HEK293 (cell line): ENCODE measurements around the gene TMEM126B.

Source experiments
- CTCF ChIA-PET: fragments of 350-600 bp; formaldehyde crosslinking; extraction: SDS; loops from one replicate; lab custom pipeline; 2021; ENCODE audit warnings: antibody characterized with exemption; lab: Yijun Ruan, JAX
- POLR2A ChIA-PET: fragments of 300-600 bp; formaldehyde crosslinking; extraction: SDS; loops from one replicate; lab custom pipeline; 2020; ENCODE audit warnings: antibody characterized with exemption, inconsistent platforms; lab: Yijun Ruan, JAX
- H3K27ac ChIP-seq: fragments of 200-500 bp; sonication (Bioruptor generic); 2 replicates; pipeline ENCODE4 v1.5.1; 2014; ENCODE audit warnings: low read depth, low read length, control low read depth, inconsistent platforms; ENCODE audit errors: extremely low read depth
- H3K36me3 ChIP-seq, 2 experiments: fragments of 200-500 bp in 1 of 2; sonication (Bioruptor generic) in 1 of 2; 1 replicate in 1 of 2; 2 replicates in 1 of 2; pipeline ENCODE4 v1.5.1; 2014 to 2017; ENCODE audit warnings: inconsistent platforms in 2 of 2, low read length in 2 of 2; ENCODE audit not compliant: control insufficient read depth in 2 of 2, insufficient read depth in 1 of 2
- H3K4me1 ChIP-seq: fragments of 200-500 bp; sonication (Bioruptor generic); 2 replicates; pipeline ENCODE4 v1.5.1; 2014; ENCODE audit warnings: mild to moderate bottlenecking, low read length, inconsistent platforms; ENCODE audit not compliant: control insufficient read depth, insufficient read depth
- H3K4me3 ChIP-seq: 2 replicates; pipeline ENCODE4 v1.5.1; 2011; ENCODE audit warnings: low read depth, mild to moderate bottlenecking, control low read depth, low read length, moderate library complexity
- H3K9me3 ChIP-seq: fragments of 200-500 bp; sonication (Bioruptor generic); 2 replicates; pipeline ENCODE4 v1.5.1; 2014; ENCODE audit warnings: low read depth, low read length, inconsistent platforms; ENCODE audit not compliant: control insufficient read depth, insufficient read depth
- HOXD13 ChIP-seq: sonication (generic); formaldehyde crosslinking; IDR thresholded peaks from 2 replicates; pipeline ENCODE4 v1.8.0; 2022; ENCODE audit warnings: missing genetic modification reagents, borderline replicate concordance
- SP3 ChIP-seq: fragments of 450-650 bp; formaldehyde crosslinking; IDR thresholded peaks from 2 replicates; pipeline ENCODE4 v1.5.1; 2016; ENCODE audit warnings: missing biosample characterization, missing genetic modification characterization
- ZFP37 ChIP-seq: fragments of 450-650 bp; formaldehyde crosslinking; IDR thresholded peaks from 2 replicates; pipeline ENCODE4 v1.5.1; 2016; ENCODE audit warnings: missing biosample characterization, missing genetic modification characterization
- ZFP41 ChIP-seq: fragments of 450-650 bp; formaldehyde crosslinking; IDR thresholded peaks from 2 replicates; pipeline ENCODE4 v1.5.1; 2016; ENCODE audit warnings: missing biosample characterization, missing genetic modification characterization, borderline replicate concordance
- ZNF132 ChIP-seq: fragments of 450-650 bp; formaldehyde crosslinking; IDR thresholded peaks from 2 replicates; pipeline ENCODE4 v1.5.1; 2017; ENCODE audit warnings: missing biosample characterization, missing genetic modification characterization, borderline replicate concordance
- ZNF302 ChIP-seq: fragments of 450-650 bp; formaldehyde crosslinking; IDR thresholded peaks from 2 replicates; pipeline ENCODE4 v1.5.1; 2016; ENCODE audit warnings: missing biosample characterization, missing genetic modification characterization, low read depth
- ZNF433 ChIP-seq: fragments of 450-650 bp; formaldehyde crosslinking; IDR thresholded peaks from 2 replicates; pipeline ENCODE4 v1.5.1; 2016; ENCODE audit warnings: missing biosample characterization, missing genetic modification characterization, low read depth
- ZNF48 ChIP-seq: fragments of 450-650 bp; formaldehyde crosslinking; IDR thresholded peaks from 2 replicates; pipeline ENCODE4 v1.5.1; 2016; ENCODE audit warnings: missing biosample characterization, missing genetic modification characterization
- ZNF501 ChIP-seq: fragments of 450-650 bp; formaldehyde crosslinking; IDR thresholded peaks from 2 replicates; pipeline ENCODE4 v1.5.1; 2016; ENCODE audit warnings: missing biosample characterization, missing genetic modification characterization
- ZNF571 ChIP-seq: fragments of 450-650 bp; formaldehyde crosslinking; IDR thresholded peaks from 2 replicates; pipeline ENCODE4 v1.5.0; 2017; ENCODE audit warnings: missing biosample characterization, missing genetic modification characterization
- ZNF596 ChIP-seq: fragments of 450-650 bp; IDR thresholded peaks from 2 replicates; pipeline ENCODE4 v1.5.0; 2018; ENCODE audit warnings: missing biosample characterization, mild to moderate bottlenecking, missing genetic modification characterization, moderate library complexity
- ZNF624 ChIP-seq: fragments of 450-650 bp; formaldehyde crosslinking; IDR thresholded peaks from 2 replicates; pipeline ENCODE4 v1.5.1; 2017; ENCODE audit warnings: missing biosample characterization, missing genetic modification characterization
- ZNF701 ChIP-seq: fragments of 450-650 bp; formaldehyde crosslinking; IDR thresholded peaks from 2 replicates; pipeline ENCODE4 v1.5.1; 2016; ENCODE audit warnings: missing biosample characterization, missing genetic modification characterization
- ZNF747 ChIP-seq: fragments of 450-650 bp; formaldehyde crosslinking; IDR thresholded peaks from 2 replicates; pipeline ENCODE4 v1.5.1; 2016; ENCODE audit warnings: missing biosample characterization, missing genetic modification characterization
- ZNF785 ChIP-seq: fragments of 450-650 bp; formaldehyde crosslinking; IDR thresholded peaks from 2 replicates; pipeline ENCODE4 v1.5.1; 2016; ENCODE audit warnings: missing biosample characterization, missing genetic modification characterization
- ZNF837 ChIP-seq: fragments of 450-650 bp; formaldehyde crosslinking; IDR thresholded peaks from 2 replicates; pipeline ENCODE4 v1.5.1; 2016; ENCODE audit warnings: missing biosample characterization, missing genetic modification characterization
- TF ChIP-seq, protein P1 (sequence below): fragments of 450-650 bp; formaldehyde crosslinking; IDR thresholded peaks from 2 replicates; pipeline ENCODE4 v1.5.1; 2016; ENCODE audit warnings: missing biosample characterization, missing genetic modification characterization
- TF ChIP-seq, protein P2 (sequence below): fragments of 450-650 bp; formaldehyde crosslinking; IDR thresholded peaks from 2 replicates; pipeline ENCODE4 v1.5.1; 2016; ENCODE audit warnings: missing biosample characterization, missing genetic modification characterization
- TF ChIP-seq, protein P3 (sequence below): sonication (generic); formaldehyde crosslinking; IDR thresholded peaks from 2 replicates; pipeline ENCODE4 v1.8.1; 2022; ENCODE audit warnings: mild to moderate bottlenecking, moderate library complexity, missing genetic modification reagents
- TF ChIP-seq, protein P4 (sequence below): fragments of 450-650 bp; formaldehyde crosslinking; IDR thresholded peaks from 2 replicates; pipeline ENCODE4 v1.5.1; 2016; ENCODE audit warnings: missing biosample characterization, missing genetic modification characterization
- TF ChIP-seq, protein P5 (sequence below): fragments of 450-650 bp; formaldehyde crosslinking; IDR thresholded peaks from 2 replicates; pipeline ENCODE4 v1.5.1; 2016; ENCODE audit warnings: missing biosample characterization, missing genetic modification characterization

Gene TMEM126B

DNA sequence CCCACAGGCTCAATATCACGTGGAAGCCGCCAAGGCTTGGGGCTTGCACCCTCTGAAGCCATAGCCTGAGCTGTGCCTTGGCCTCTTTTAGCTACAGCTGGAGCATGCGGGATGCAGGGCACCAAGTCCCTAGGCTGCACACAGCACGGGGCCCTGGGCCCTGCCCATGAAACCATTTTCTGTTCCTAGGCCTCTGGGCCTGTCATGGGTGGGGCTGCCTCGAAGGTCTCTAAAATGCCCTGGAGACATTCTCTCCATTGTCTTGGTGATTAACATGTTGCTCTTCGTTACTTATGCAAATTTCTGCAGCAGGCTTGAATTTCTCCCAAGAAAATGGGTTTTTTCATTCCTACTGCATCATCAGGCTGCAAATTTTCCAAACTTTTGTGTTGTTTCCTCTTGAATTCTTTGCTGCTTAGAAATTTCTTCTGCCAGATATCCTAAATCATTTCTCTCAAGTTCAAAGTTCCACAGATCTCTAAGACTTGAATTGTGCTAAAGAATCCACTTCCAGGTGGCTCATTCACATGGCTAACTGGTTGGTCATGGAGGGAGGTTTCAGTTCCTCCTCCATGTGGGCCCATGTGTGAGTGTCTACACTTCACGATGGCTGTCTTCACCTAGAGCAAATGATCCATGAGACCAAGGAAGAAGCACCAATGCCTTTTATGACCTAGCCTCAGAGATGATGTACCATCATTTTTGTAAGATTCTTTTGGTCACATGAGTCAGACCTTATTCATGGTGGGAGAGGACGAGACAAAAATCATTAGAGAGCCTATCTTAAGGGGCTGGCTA is 43.9 kb downstream of the TMEM126B start:
- POLR2A ChIA-PET: no interaction called here
- Histone ChIP-seq H3K9me3 (no peaks in the 10 kb centered on the region), H3K4me3 (no peak overlapping the region), H3K27ac (no peak overlapping the region)
- TF ChIP-seq, protein P1, sequence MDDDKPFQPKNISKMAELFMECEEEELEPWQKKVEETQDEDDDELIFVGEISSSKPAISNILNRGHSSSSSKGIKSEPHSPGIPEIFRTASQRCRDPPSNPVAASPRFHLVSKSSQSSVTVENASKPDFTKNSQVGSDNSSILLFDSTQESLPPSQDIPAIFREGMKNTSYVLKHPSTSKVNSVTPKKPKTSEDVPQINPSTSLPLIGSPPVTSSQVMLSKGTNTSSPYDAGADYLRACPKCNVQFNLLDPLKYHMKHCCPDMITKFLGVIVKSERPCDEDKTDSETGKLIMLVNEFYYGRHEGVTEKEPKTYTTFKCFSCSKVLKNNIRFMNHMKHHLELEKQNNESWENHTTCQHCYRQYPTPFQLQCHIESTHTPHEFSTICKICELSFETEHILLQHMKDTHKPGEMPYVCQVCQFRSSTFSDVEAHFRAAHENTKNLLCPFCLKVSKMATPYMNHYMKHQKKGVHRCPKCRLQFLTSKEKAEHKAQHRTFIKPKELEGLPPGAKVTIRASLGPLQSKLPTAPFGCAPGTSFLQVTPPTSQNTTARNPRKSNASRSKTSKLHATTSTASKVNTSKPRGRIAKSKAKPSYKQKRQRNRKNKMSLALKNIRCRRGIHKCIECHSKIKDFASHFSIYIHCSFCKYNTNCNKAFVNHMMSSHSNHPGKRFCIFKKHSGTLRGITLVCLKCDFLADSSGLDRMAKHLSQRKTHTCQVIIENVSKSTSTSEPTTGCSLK (tag by site-specific recombination): no peak
- TF ChIP-seq ZNF48 (tag by site-specific recombination) (no peak), SP3 (tag by site-specific recombination) (no peak), ZNF302 (tag by site-specific recombination) (no peak), ZNF747 (tag by site-specific recombination) (no peak), ZFP41 (no peak), ZNF701 (no peak), ZNF624 (tag by site-specific recombination) (no peak), ZNF837 (no peak), ZFP37 (no peak), ZNF433 (tag by site-specific recombination) (no peak), ZNF501 (tag by site-specific recombination) (no peak), ZNF785 (tag by site-specific recombination) (no peak)
- TF ChIP-seq, protein P2, sequence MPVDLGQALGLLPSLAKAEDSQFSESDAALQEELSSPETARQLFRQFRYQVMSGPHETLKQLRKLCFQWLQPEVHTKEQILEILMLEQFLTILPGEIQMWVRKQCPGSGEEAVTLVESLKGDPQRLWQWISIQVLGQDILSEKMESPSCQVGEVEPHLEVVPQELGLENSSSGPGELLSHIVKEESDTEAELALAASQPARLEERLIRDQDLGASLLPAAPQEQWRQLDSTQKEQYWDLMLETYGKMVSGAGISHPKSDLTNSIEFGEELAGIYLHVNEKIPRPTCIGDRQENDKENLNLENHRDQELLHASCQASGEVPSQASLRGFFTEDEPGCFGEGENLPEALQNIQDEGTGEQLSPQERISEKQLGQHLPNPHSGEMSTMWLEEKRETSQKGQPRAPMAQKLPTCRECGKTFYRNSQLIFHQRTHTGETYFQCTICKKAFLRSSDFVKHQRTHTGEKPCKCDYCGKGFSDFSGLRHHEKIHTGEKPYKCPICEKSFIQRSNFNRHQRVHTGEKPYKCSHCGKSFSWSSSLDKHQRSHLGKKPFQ (tag by site-specific recombination): no peak
- TF ChIP-seq, all 188 proteins: peak for 0
- no peaks in the 10 kb centered on the region for H3K4me1 ChIP-seq
- CTCF ChIA-PET: no interaction called here
- no peaks in the 10 kb centered on the region for H3K36me3 ChIP-seq

DNA sequence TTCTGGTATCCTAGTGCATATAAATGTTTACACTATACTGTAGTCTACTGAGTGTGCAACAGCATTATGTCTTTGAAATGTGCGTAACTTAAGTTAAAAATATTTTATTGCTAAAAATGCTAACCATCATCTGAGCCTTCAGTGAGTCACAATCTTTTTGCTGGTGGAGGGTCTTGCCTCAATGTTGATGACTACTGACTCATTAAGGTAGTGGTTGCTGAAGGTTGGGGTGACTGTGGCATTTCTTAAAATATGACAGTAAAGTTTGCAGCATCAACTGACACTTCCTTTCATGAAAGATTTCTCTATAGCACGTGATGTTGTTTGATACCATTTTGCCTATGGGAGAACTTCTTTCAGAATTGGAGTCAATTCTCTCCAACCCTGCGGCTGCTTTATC is 45.0 kb downstream of the TMEM126B start:
- no peaks in the 10 kb centered on the region for H3K36me3 ChIP-seq
- ChIA-PET CTCF (no interaction called here), POLR2A (no interaction called here)
- no peaks in the 10 kb centered on the region for H3K9me3 ChIP-seq
- no peak overlapping the region for H3K4me3 ChIP-seq
- H3K27ac ChIP-seq: no peak overlapping the region
- TF ChIP-seq, protein P3, sequence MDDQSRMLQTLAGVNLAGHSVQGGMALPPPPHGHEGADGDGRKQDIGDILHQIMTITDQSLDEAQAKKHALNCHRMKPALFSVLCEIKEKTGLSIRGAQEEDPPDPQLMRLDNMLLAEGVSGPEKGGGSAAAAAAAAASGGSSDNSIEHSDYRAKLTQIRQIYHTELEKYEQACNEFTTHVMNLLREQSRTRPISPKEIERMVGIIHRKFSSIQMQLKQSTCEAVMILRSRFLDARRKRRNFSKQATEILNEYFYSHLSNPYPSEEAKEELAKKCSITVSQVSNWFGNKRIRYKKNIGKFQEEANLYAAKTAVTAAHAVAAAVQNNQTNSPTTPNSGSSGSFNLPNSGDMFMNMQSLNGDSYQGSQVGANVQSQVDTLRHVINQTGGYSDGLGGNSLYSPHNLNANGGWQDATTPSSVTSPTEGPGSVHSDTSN: no peak
- TF ChIP-seq, protein P4, sequence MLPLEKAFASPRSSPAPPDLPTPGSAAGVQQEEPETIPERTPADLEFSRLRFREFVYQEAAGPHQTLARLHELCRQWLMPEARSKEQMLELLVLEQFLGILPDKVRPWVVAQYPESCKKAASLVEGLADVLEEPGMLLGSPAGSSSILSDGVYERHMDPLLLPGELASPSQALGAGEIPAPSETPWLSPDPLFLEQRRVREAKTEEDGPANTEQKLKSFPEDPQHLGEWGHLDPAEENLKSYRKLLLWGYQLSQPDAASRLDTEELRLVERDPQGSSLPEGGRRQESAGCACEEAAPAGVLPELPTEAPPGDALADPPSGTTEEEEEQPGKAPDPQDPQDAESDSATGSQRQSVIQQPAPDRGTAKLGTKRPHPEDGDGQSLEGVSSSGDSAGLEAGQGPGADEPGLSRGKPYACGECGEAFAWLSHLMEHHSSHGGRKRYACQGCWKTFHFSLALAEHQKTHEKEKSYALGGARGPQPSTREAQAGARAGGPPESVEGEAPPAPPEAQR (tag by site-specific recombination): no peak
- TF ChIP-seq ZNF132 (tag by site-specific recombination) (no peak), ZNF596 (no peak), ZNF571 (tag by site-specific recombination) (no peak), HOXD13 (no peak)
- TF ChIP-seq, protein P5, sequence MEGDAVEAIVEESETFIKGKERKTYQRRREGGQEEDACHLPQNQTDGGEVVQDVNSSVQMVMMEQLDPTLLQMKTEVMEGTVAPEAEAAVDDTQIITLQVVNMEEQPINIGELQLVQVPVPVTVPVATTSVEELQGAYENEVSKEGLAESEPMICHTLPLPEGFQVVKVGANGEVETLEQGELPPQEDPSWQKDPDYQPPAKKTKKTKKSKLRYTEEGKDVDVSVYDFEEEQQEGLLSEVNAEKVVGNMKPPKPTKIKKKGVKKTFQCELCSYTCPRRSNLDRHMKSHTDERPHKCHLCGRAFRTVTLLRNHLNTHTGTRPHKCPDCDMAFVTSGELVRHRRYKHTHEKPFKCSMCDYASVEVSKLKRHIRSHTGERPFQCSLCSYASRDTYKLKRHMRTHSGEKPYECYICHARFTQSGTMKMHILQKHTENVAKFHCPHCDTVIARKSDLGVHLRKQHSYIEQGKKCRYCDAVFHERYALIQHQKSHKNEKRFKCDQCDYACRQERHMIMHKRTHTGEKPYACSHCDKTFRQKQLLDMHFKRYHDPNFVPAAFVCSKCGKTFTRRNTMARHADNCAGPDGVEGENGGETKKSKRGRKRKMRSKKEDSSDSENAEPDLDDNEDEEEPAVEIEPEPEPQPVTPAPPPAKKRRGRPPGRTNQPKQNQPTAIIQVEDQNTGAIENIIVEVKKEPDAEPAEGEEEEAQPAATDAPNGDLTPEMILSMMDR (tag by site-specific recombination): no peak
- H3K4me1 ChIP-seq: no peaks in the 10 kb centered on the region
